T-helper 9 cell (primary cell): ENCODE data around the gene ARID3C.
A peak's percentile ranks its signal among the peaks of the same experiment; 100 is the strongest.

Experiments used
- DNase-seq: peaks from one replicate; pipeline ENCODE4 v3.0.0-alpha.2; 2020

Gene ARID3C

GRCh38 chr9:34627716-34628655 lies 880 bp downstream of the ARID3C start:
- no peak for DNase-seq

- DNase-seq, result no peak
These were observed 3.7 kb downstream of the ARID3C start for GRCh38 chr9:34625186-34625486.

GRCh38 chr9:34624475-34625185 lies 4.2 kb downstream of the ARID3C start:
- DNase-seq, result no peak

GRCh38 chr9:34623374-34624235 lies 5.3 kb downstream of the ARID3C start:
- no peak for DNase-seq

- DNase-seq, result peak; percentile 80
These were observed 8.5 kb downstream of the ARID3C start, which contains the start of gene DCTN3 for GRCh38 chr9:34620061-34620994. TSS of gene DCTN3 (minus strand) at chr9:34620495. CDS start at chr9:34620464, 31 bp downstream.

GRCh38 chr9:34615132-34615531 lies 13.7 kb downstream of the ARID3C start:
- DNase-seq, result no peak

- peak; percentile 59 for DNase-seq
These were observed 16.0 kb downstream of the ARID3C start for GRCh38 chr9:34612788-34613390.

GRCh38 chr9:34611811-34612787 lies 16.8 kb downstream of the ARID3C start, which contains the start of gene RPP25L:
TSS of gene RPP25L (minus strand) at chr9:34612097. CDS start at chr9:34611296, 801 bp downstream.
- DNase-seq, result peak; percentile 82

- DNase-seq, result no peak
These were observed 17.5 kb downstream of the ARID3C start for GRCh38 chr9:34611251-34611810.

- DNase-seq, result no peak
These were observed 18.2 kb downstream of the ARID3C start for GRCh38 chr9:34610434-34611206.

- no peak for DNase-seq
These were observed 21.5 kb downstream of the ARID3C start for GRCh38 chr9:34607331-34607730.

GRCh38 chr9:34606905-34607304 lies 22.0 kb downstream of the ARID3C start:
- no peak for DNase-seq

- no peak for DNase-seq
These were observed 22.7 kb downstream of the ARID3C start for GRCh38 chr9:34606190-34606589.

- DNase-seq, result peak; percentile 80
These were observed 25.1 kb downstream of the ARID3C start for GRCh38 chr9:34603610-34604231.

- no peak for DNase-seq
These were observed 26.8 kb downstream of the ARID3C start for GRCh38 chr9:34601937-34602573.

GRCh38 chr9:34600908-34601307 lies 28.0 kb downstream of the ARID3C start:
- no peak for DNase-seq

GRCh38 chr9:34599546-34599945 lies 29.3 kb downstream of the ARID3C start:
- no peak for DNase-seq

GRCh38 chr9:34594177-34594576 lies 34.7 kb downstream of the ARID3C start:
- no peak for DNase-seq
